Loucy (cell line): Measurements from ENCODE around the gene FGF13.

Experiments used
- H2AFZ ChIP-seq: fragments of 200-600 bp; sonication (generic); 2 replicates; pipeline ENCODE4 v1.6.0; 2016; ENCODE audit warnings: antibody characterized with exemption, mild to moderate bottlenecking, low read length, moderate library complexity
- H3F3A ChIP-seq: fragments of 200-600 bp; 2 replicates; pipeline ENCODE4 v1.6.0; 2016; ENCODE audit warnings: antibody characterized with exemption, low read depth, mild to moderate bottlenecking
- H3K27me3 ChIP-seq: fragments of 200-600 bp; sonication (generic); 2 replicates; pipeline ENCODE4 v1.6.1; 2014; ENCODE audit warnings: low read length, mild to moderate bottlenecking; ENCODE audit not compliant: insufficient read depth, poor library complexity, severe bottlenecking
- H3K36me3 ChIP-seq: fragments of 200-600 bp; sonication (generic); 2 replicates; pipeline ENCODE4 v1.6.1; 2016; ENCODE audit warnings: low read length; ENCODE audit not compliant: insufficient read depth
- H3K4me1 ChIP-seq: fragments of 200-600 bp; sonication (generic); 2 replicates; pipeline ENCODE4 v1.5.1; 2014; ENCODE audit warnings: low read length, mild to moderate bottlenecking; ENCODE audit not compliant: insufficient read depth, poor library complexity, severe bottlenecking
- H3K4me2 ChIP-seq: fragments of 200-600 bp; sonication (generic); 2 replicates; pipeline ENCODE4 v1.6.0; 2014; ENCODE audit warnings: antibody characterized with exemption, low read length, low read depth, mild to moderate bottlenecking; ENCODE audit not compliant: poor library complexity, severe bottlenecking
- H3K4me3 ChIP-seq: fragments of 200-600 bp; sonication (generic); 2 replicates; pipeline ENCODE4 v1.5.1; 2014; ENCODE audit warnings: low read length, mild to moderate bottlenecking, mixed read lengths; ENCODE audit not compliant: poor library complexity, severe bottlenecking
- H3K79me2 ChIP-seq: fragments of 200-600 bp; sonication (generic); 2 replicates; pipeline ENCODE4 v1.6.1; 2014; ENCODE audit warnings: low read length; ENCODE audit not compliant: insufficient read depth
- H3K9ac ChIP-seq: fragments of 200-600 bp; sonication (generic); 2 replicates; pipeline ENCODE4 v1.6.0; 2014; ENCODE audit warnings: mild to moderate bottlenecking, low read depth, low read length, moderate library complexity; ENCODE audit not compliant: poor library complexity, severe bottlenecking
- H3K9me2 ChIP-seq: fragments of 200-600 bp; sonication (generic); replicated peaks from 2 replicates; pipeline ENCODE4 v1.6.1; 2016; ENCODE audit warnings: low read depth, low read length, mixed read lengths
- H3K9me3 ChIP-seq: fragments of 200-600 bp; sonication (generic); 2 replicates; pipeline ENCODE4 v1.6.1; 2014; ENCODE audit warnings: mild to moderate bottlenecking, antibody characterized with exemption, low read length, low read depth; ENCODE audit not compliant: insufficient read depth
- H4K20me1 ChIP-seq: fragments of 200-600 bp; sonication (generic); 2 replicates; pipeline ENCODE4 v1.6.0; 2014; ENCODE audit warnings: antibody characterized with exemption, low read length, mild to moderate bottlenecking; ENCODE audit not compliant: insufficient read depth, poor library complexity, severe bottlenecking
- CTCF ChIP-seq: fragments of 200-600 bp; sonication (generic); conservative IDR thresholded peaks from 2 replicates; pipeline ENCODE4 v1.5.1; 2014; ENCODE audit warnings: mild to moderate bottlenecking, antibody characterized with exemption, low read length
- EZH2phosphoT487 ChIP-seq: fragments of 200-600 bp; IDR thresholded peaks from 2 replicates; pipeline ENCODE4 v1.6.1; 2018; ENCODE audit warnings: antibody characterized with exemption, mild to moderate bottlenecking, moderate library complexity, borderline replicate concordance

FGF13 gene

GRCh38 chrX:138719396-138719795 is 7.9 kb upstream of the FGF13 start:
- Histone ChIP-seq H3K4me2 (no peak overlapping the region), H3K4me3 (no peak overlapping the region), H3K27me3 (no peaks in the 10 kb centered on the region), H3F3A (no peaks in the 10 kb centered on the region), H3K79me2 (no peaks in the 10 kb centered on the region), H3K9me3 (no peaks in the 10 kb centered on the region), H2AFZ (no peak overlapping the region), H3K4me1 (no peaks in the 10 kb centered on the region), H4K20me1 (no peaks in the 10 kb centered on the region), H3K9ac (no peak overlapping the region), H3K9me2 (no peaks in the 10 kb centered on the region), H3K36me3 (no peaks in the 10 kb centered on the region)
- TF ChIP-seq CTCF, result no peak
- no peak for TF ChIP-seq EZH2phosphoT487

- Histone ChIP-seq H3K79me2 (no peaks in the 10 kb centered on the region), H2AFZ (no peak overlapping the region), H3K4me1 (no peaks in the 10 kb centered on the region), H3K27me3 (no peaks in the 10 kb centered on the region), H3K36me3 (no peaks in the 10 kb centered on the region), H3K4me3 (no peak overlapping the region), H3K9me2 (no peaks in the 10 kb centered on the region), H3K9me3 (no peaks in the 10 kb centered on the region), H3F3A (no peaks in the 10 kb centered on the region), H3K9ac (no peak overlapping the region), H3K4me2 (no peak overlapping the region), H4K20me1 (no peaks in the 10 kb centered on the region)
- TF ChIP-seq EZH2phosphoT487 (no peak), CTCF (no peak)
These were observed 7.4 kb upstream of the FGF13 start for GRCh38 chrX:138718941-138719340.

GRCh38 chrX:138710866-138711341 is 613 bp downstream of the FGF13 start:
- Histone ChIP-seq H3K4me2 (no peak overlapping the region), H3K9me2 (no peaks in the 10 kb centered on the region), H2AFZ (no peak overlapping the region), H3K9ac (no peak overlapping the region), H3K4me3 (no peak overlapping the region), H3K9me3 (no peaks in the 10 kb centered on the region), H3F3A (no peaks in the 10 kb centered on the region), H3K36me3 (no peaks in the 10 kb centered on the region), H3K79me2 (no peaks in the 10 kb centered on the region), H3K27me3 (no peaks in the 10 kb centered on the region), H4K20me1 (no peaks in the 10 kb centered on the region), H3K4me1 (no peaks in the 10 kb centered on the region)
- no peak for TF ChIP-seq EZH2phosphoT487
- no peak for TF ChIP-seq CTCF
